GM19099 (cell line): ENCODE data around the gene POU3F1.

Experiments
- POLR2A ChIP-seq: IDR thresholded peaks from 3 replicates; pipeline ENCODE4 v1.6.1; 2011; ENCODE audit warnings: low read depth; ENCODE audit not compliant: insufficient read length; ENCODE audit errors: extremely low read depth

POU3F1 gene

GRCh38 chr1:38082769-38083263, 36.2 kb upstream of the POU3F1 start:
- no peak for TF ChIP-seq POLR2A

GRCh38 chr1:38079019-38079418, 32.4 kb upstream of the POU3F1 start:
- TF ChIP-seq POLR2A = no peak

- no peak for TF ChIP-seq POLR2A
Observed at GRCh38 chr1:38077523-38078147, 31.0 kb upstream of the POU3F1 start.

GRCh38 chr1:38076455-38076854, 29.9 kb upstream of the POU3F1 start:
- no peak for TF ChIP-seq POLR2A

GRCh38 chr1:38076038-38076437, 29.4 kb upstream of the POU3F1 start:
- no peak for TF ChIP-seq POLR2A

GRCh38 chr1:38075191-38075590, 28.6 kb upstream of the POU3F1 start:
- TF ChIP-seq POLR2A = no peak

- no peak for TF ChIP-seq POLR2A
Observed at GRCh38 chr1:38074302-38074677, 27.7 kb upstream of the POU3F1 start.

- TF ChIP-seq POLR2A = no peak
Observed at GRCh38 chr1:38073534-38074301, 27.1 kb upstream of the POU3F1 start.

- no peak for TF ChIP-seq POLR2A
Observed at GRCh38 chr1:38072858-38073257, 26.3 kb upstream of the POU3F1 start.

GRCh38 chr1:38071312-38072256, 25.0 kb upstream of the POU3F1 start:
- TF ChIP-seq POLR2A = no peak

GRCh38 chr1:38068980-38069340, 22.4 kb upstream of the POU3F1 start:
- TF ChIP-seq POLR2A = no peak

GRCh38 chr1:38068220-38068979, 21.8 kb upstream of the POU3F1 start:
- no peak for TF ChIP-seq POLR2A

GRCh38 chr1:38064197-38064903, 17.8 kb upstream of the POU3F1 start:
- TF ChIP-seq POLR2A = no peak

GRCh38 chr1:38063616-38064015, 17.0 kb upstream of the POU3F1 start:
- TF ChIP-seq POLR2A = no peak
